Measurements from ENCODE around the gene NME7. TPM values are rescaled to one million over a fixed set of nuclear protein-coding genes. Genes with fewer than 3 reads are reported as not detected.
"Not testable (repeated sequence)": the region's sequence is repeated elsewhere in the genome, so short reads cannot be mapped to it uniquely, and the experiment has no call there.

NME7 gene
- polyA plus RNA-seq, 3 donors from 2014 or later = 12.5 to 26.3 (median 13.1) TPM

- Mint-ChIP-seq H3K4me1 (peaks cover 25 to 26% of the 10 kb centered on the region in 2 donors), H3K36me3 (peaks cover 19 to 22% (median 20%) of the 10 kb centered on the region in 3 donors), H3K27me3 (ENCODE audit: low read depth in 3 of 3) (peaks cover 0 to 5% (median 1%) of the 10 kb centered on the region in 3 donors), H3K9me3 (no peaks in the 10 kb centered on the region), H3K27ac (no peak overlapping the region), H3K4me3 (no peak overlapping the region)
- DNase-seq = no peak
Measured at GRCh38 chr1:169129109-169129784, 238.3 kb downstream of the NME7 start.

GRCh38 chr1:169128562-169128961 lies 239.0 kb downstream of the NME7 start:
- no peak for DNase-seq
- Mint-ChIP-seq H3K36me3 (peaks cover 19 to 22% (median 20%) of the 10 kb centered on the region in 3 donors), H3K4me3 (no peak overlapping the region), H3K27ac (no peak overlapping the region), H3K9me3 (no peaks in the 10 kb centered on the region), H3K27me3 (ENCODE audit: low read depth in 3 of 3) (peaks cover 0 to 5% (median 1%) of the 10 kb centered on the region in 3 donors), H3K4me1 (peaks cover 18 to 19% of the 10 kb centered on the region in 2 donors)

DNA sequence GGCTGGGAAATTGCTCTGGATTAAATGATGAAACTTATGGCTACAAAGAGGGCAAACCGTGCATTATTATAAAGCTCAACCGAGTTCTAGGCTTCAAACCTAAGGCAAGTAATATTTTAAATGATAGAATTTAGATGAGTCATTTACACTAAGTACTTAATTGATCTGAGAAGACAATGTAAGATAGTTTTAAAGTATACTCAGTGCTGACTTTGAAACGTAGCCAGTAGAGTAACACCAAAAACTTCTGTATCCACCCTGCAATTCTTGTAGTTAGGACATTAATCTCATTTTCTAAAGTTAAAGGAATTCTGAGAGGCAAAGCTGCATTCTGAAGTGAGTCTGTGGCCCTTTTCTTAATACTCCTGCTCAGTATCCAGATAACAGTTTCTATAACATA lies 240.3 kb downstream of the NME7 start:
- Mint-ChIP-seq H3K36me3 (peaks cover 19 to 28% (median 20%) of the 10 kb centered on the region in 3 donors), H3K4me1 (peaks cover 5 to 7% of the 10 kb centered on the region in 2 donors), H3K27ac (no peak overlapping the region), H3K9me3 (no peaks in the 10 kb centered on the region), H3K4me3 (no peak overlapping the region), H3K27me3 (ENCODE audit: low read depth in 3 of 3) (no peaks in the 10 kb centered on the region)
- no peak for DNase-seq

GRCh38 chr1:169126335-169126734 lies 241.3 kb downstream of the NME7 start:
- DNase-seq = no peak
- Mint-ChIP-seq H3K27ac (no peak overlapping the region), H3K4me1 (peaks cover 0 to 2% of the 10 kb centered on the region in 2 donors)

GRCh38 chr1:169125597-169125996 lies 242.0 kb downstream of the NME7 start:
- H3K9me3 Mint-ChIP-seq; H3K27ac Mint-ChIP-seq; DNase-seq; H3K4me1 Mint-ChIP-seq; H3K4me3 Mint-ChIP-seq; H3K27me3 Mint-ChIP-seq (ENCODE audit: low read depth in 3 of 3): not testable (repeated sequence)
- peaks cover 17 to 28% (median 23%) of the 10 kb centered on the region in 3 donors for H3K36me3 Mint-ChIP-seq

More at GRCh38 chr1:169126335-169126734, 241.3 kb downstream of the NME7 start:
- H3K36me3 Mint-ChIP-seq = peaks cover 20 to 28% (median 23%) of the 10 kb centered on the region in 3 donors
- H3K4me3 Mint-ChIP-seq = no peak overlapping the region
- H3K9me3 Mint-ChIP-seq = no peaks in the 10 kb centered on the region
- H3K27me3 Mint-ChIP-seq (ENCODE audit: low read depth in 3 of 3) = no peaks in the 10 kb centered on the region

DNA sequence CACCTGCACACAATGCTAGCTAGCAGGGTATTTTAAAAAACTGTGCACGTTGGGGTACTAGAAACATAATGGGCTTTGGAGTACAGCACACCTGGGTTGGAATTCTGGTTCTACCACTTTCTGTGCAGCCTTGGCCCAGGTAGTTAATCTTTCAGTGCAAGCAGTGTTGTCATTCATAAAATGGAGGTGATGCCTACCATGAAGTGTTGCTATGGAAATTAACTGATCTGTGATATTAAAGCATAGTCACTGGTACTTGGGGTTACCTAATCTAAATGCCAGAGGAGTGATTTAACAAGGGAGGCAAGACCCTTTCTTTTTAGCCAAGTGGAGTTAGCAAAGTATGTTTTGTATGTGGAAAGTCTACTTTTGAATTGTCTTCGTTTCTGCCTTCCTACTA lies 243.1 kb downstream of the NME7 start:
- Mint-ChIP-seq H3K27me3 (ENCODE audit: low read depth in 3 of 3) (no peaks in the 10 kb centered on the region), H3K9me3 (no peaks in the 10 kb centered on the region), H3K4me3 (no peak overlapping the region), H3K27ac (no peak overlapping the region), H3K4me1 (no peaks in the 10 kb centered on the region), H3K36me3 (peaks cover 17 to 23% (median 23%) of the 10 kb centered on the region in 3 donors)
- DNase-seq = no peak

GRCh38 chr1:169122976-169123375 lies 244.6 kb downstream of the NME7 start:
- Mint-ChIP-seq H3K4me3 (no peak overlapping the region), H3K4me1 (no peaks in the 10 kb centered on the region), H3K27me3 (ENCODE audit: low read depth in 3 of 3) (no peaks in the 10 kb centered on the region), H3K27ac (peak overlapping the region in 1 of 6 donors; percentile 33), H3K9me3 (no peaks in the 10 kb centered on the region), H3K36me3 (peaks cover 11 to 23% (median 17%) of the 10 kb centered on the region in 3 donors)
- no peak for DNase-seq

DNA sequence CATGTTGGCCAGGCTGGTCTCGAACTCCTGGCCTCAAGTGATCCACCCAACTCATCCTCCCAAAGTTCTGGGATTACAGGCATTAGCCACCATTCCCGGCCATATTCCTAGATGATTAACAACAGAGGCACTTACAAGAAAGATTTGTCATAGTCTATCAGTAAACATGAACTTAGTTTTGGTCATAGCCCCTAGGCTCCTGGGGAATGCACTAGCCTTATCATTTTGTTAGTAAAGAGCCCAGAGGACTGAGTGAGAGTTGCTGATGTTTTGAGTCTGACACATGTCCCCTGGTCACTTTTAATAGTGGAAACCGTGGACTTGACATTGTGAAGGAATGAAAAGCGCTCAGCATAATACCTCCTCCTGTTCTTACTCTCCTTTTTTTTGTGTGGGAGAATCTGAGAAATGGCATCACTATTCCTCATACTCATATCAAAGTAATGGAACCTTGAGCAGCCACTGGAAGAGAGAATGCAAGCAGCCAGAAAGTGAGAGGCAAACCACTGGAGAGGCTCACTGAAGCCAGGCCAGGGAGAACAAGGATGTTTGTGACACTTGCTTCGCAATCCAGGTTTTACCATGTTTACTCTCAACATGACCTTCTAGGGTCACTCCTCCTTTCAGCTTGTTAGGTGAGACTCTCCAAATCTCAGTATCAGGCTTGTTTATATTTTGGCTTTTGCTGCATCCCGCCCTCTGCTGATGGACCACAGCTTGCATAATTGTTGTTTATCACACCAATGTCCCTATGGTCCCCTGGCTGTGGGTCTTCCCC lies 246.3 kb downstream of the NME7 start:
- H3K36me3 Mint-ChIP-seq = peaks cover 4 to 18% (median 10%) of the 10 kb centered on the region in 3 donors
- H3K9me3 Mint-ChIP-seq = no peaks in the 10 kb centered on the region
- peaks cover 0 to under 1% (median 0%) of the 10 kb centered on the region in 3 donors for H3K27me3 Mint-ChIP-seq (ENCODE audit: low read depth in 3 of 3)
- H3K4me3 Mint-ChIP-seq = no peak overlapping the region
- no peak overlapping the region for H3K27ac Mint-ChIP-seq
- peaks cover 8 to 10% of the 10 kb centered on the region in 2 donors for H3K4me1 Mint-ChIP-seq
- no peak for DNase-seq

GRCh38 chr1:169120066-169120465 lies 247.5 kb downstream of the NME7 start:
- Mint-ChIP-seq H3K36me3 (peaks cover 4 to 18% (median 9%) of the 10 kb centered on the region in 3 donors), H3K27ac (no peak overlapping the region), H3K4me1 (peaks cover 14 to 18% of the 10 kb centered on the region in 2 donors)

GRCh38 chr1:169119405-169119804 lies 248.2 kb downstream of the NME7 start:
- H3K4me3 Mint-ChIP-seq = no peak overlapping the region
- peaks cover 15 to 18% of the 10 kb centered on the region in 2 donors for H3K4me1 Mint-ChIP-seq
- no peaks in the 10 kb centered on the region for H3K9me3 Mint-ChIP-seq
- no peak overlapping the region for H3K27ac Mint-ChIP-seq
- peaks cover 0 to 14% (median 4%) of the 10 kb centered on the region in 3 donors for H3K36me3 Mint-ChIP-seq
- DNase-seq = no peak
- H3K27me3 Mint-ChIP-seq (ENCODE audit: low read depth in 3 of 3) = peaks cover 0 to 3% (median 0%) of the 10 kb centered on the region in 3 donors

More at GRCh38 chr1:169120066-169120465, 247.5 kb downstream of the NME7 start:
- no peak for DNase-seq
- Mint-ChIP-seq H3K9me3 (no peaks in the 10 kb centered on the region), H3K4me3 (no peak overlapping the region), H3K27me3 (ENCODE audit: low read depth in 3 of 3) (peaks cover 0 to 3% (median 0%) of the 10 kb centered on the region in 3 donors)

- Mint-ChIP-seq H3K27ac (no peak overlapping the region), H3K36me3 (peaks cover 0 to 19% (median 4%) of the 10 kb centered on the region in 3 donors), H3K4me1 (peaks cover 16 to 18% of the 10 kb centered on the region in 2 donors), H3K27me3 (ENCODE audit: low read depth in 3 of 3) (peaks cover 0 to 3% (median 0%) of the 10 kb centered on the region in 3 donors), H3K4me3 (no peak overlapping the region), H3K9me3 (no peaks in the 10 kb centered on the region)
- DNase-seq = no peak
Measured at GRCh38 chr1:169118227-169118626, 249.4 kb downstream of the NME7 start.

DNA sequence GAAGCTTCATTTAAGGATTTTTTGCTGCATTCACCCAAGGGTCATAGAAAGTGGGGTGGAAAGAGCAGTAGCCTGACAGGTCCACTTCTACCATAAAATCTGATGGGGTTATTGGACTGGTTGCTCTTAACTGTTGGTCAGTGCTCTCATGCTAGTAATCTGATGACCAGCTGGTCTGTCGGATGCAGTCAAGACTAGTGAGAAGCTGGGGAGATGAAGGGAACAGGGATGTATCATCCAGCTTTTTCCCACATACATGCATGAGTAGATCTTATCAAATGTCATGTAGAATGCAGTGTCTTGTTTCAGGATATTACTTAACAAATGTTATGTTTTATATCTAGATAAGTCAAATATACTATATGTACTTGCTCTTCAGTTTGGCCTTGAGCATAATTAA lies 250.0 kb downstream of the NME7 start:
- Mint-ChIP-seq H3K4me3 (no peak overlapping the region), H3K27me3 (ENCODE audit: low read depth in 3 of 3) (peaks cover 0 to 3% (median 0%) of the 10 kb centered on the region in 3 donors), H3K27ac (no peak overlapping the region), H3K9me3 (no peaks in the 10 kb centered on the region), H3K4me1 (peaks cover 17 to 18% of the 10 kb centered on the region in 2 donors), H3K36me3 (peaks cover 0 to 14% (median 4%) of the 10 kb centered on the region in 3 donors)
- DNase-seq = no peak

DNA sequence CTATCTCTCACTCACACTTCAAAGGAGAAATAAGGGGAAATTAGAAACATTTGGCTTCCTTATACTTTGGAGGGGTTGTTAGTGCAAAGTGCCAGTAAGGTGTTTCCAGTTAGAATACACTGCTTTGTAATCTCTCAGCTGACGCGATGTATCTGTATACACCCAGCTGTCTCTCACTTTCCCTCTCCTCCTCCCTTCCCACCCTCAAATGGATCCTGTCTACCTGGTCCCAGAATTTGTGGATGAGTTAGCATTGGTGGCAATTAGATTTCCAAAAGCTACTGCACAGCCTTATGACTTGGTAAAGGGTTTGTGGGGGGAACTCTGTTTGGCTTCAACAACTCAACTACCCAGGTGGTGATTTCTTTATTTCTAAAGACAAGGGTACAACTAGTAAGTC lies 250.6 kb downstream of the NME7 start:
- peaks cover 22 to 23% of the 10 kb centered on the region in 2 donors for H3K4me1 Mint-ChIP-seq
- peaks cover 0 to 3% (median 3%) of the 10 kb centered on the region in 3 donors for H3K27me3 Mint-ChIP-seq (ENCODE audit: low read depth in 3 of 3)
- peak overlapping the region in 3 of 5 donors; percentile 26 to 73 (median 36) for H3K4me3 Mint-ChIP-seq
- peak overlapping the region in 2 of 6 donors; percentile 5 to 58 for H3K27ac Mint-ChIP-seq
- no peak for DNase-seq
- peaks cover 3 to 19% (median 5%) of the 10 kb centered on the region in 3 donors for H3K36me3 Mint-ChIP-seq
- no peaks in the 10 kb centered on the region for H3K9me3 Mint-ChIP-seq
